HG02870 (cell line): ENCODE measurements around the gene SERPINB8.
"Not testable (repeated sequence)": the region's sequence is repeated elsewhere in the genome, so short reads cannot be mapped to it uniquely, and the experiment has no call there.

Experiments
- ATAC-seq: cut with Tn5 transposase; IDR thresholded peaks from one replicate; pipeline ENCODE4 v1.9.1; 2021; ENCODE audit warnings: mild to moderate bottlenecking, moderate library complexity; ENCODE audit not compliant: unreplicated experiment

Gene SERPINB8

GRCh38 chr18:63969942-63970808 lies at the start of gene SERPINB8:
Gene SERPINB8, plus strand, starts transcription at chr18:63970081. Its CDS starts 8,228 bp downstream, at chr18:63978309.
- peak; percentile 95 for ATAC-seq

- no peak for ATAC-seq
Observed at GRCh38 chr18:63922049-63922448, 47.8 kb upstream of the SERPINB8 start.

GRCh38 chr18:63924551-63924950 lies 45.3 kb upstream of the SERPINB8 start:
- no peak for ATAC-seq

GRCh38 chr18:63928331-63928730 lies 41.5 kb upstream of the SERPINB8 start:
- ATAC-seq, result no peak

GRCh38 chr18:63929369-63929768 lies 40.5 kb upstream of the SERPINB8 start:
- peak; percentile 70 for ATAC-seq

- ATAC-seq, result no peak
Observed at GRCh38 chr18:63930773-63931354, 39.0 kb upstream of the SERPINB8 start.

- peak; percentile 95 for ATAC-seq
Observed at GRCh38 chr18:63936156-63936931, 33.5 kb upstream of the SERPINB8 start.

- peak; percentile 31 for ATAC-seq
Observed at GRCh38 chr18:63936932-63937393, 32.9 kb upstream of the SERPINB8 start.

GRCh38 chr18:63940008-63940407 lies 29.9 kb upstream of the SERPINB8 start:
- ATAC-seq, result no peak

- ATAC-seq, result not testable (repeated sequence)
Observed at GRCh38 chr18:63940543-63941050, 29.3 kb upstream of the SERPINB8 start.

GRCh38 chr18:63947051-63947790 lies 22.7 kb upstream of the SERPINB8 start:
- no peak for ATAC-seq

- ATAC-seq, result peak; percentile 74
Observed at GRCh38 chr18:63949068-63949737, 20.7 kb upstream of the SERPINB8 start, which contains the start of gene HMSD. Gene HMSD, plus strand, starts transcription at chr18:63949301. Its CDS starts 4,155 bp downstream, at chr18:63953456.

GRCh38 chr18:63951302-63951705 lies 18.6 kb upstream of the SERPINB8 start:
- peak; percentile 57 for ATAC-seq

GRCh38 chr18:63953811-63954210 lies 16.1 kb upstream of the SERPINB8 start:
- no peak for ATAC-seq

- ATAC-seq, result no peak
Observed at GRCh38 chr18:63956755-63957154, 13.1 kb upstream of the SERPINB8 start.

GRCh38 chr18:63960891-63961290 lies 9.0 kb upstream of the SERPINB8 start:
- ATAC-seq, result no peak

- no peak for ATAC-seq
Observed at GRCh38 chr18:63961435-63961980, 8.4 kb upstream of the SERPINB8 start.

GRCh38 chr18:63962137-63962536 lies 7.7 kb upstream of the SERPINB8 start:
- ATAC-seq, result no peak

- peak; percentile 79 for ATAC-seq
Observed at GRCh38 chr18:63963615-63964256, 6.1 kb upstream of the SERPINB8 start.
